Common myeloid progenitor, CD34-positive (primary cell): ENCODE measurements around the gene CMC4.
A peak's percentile ranks its signal among the peaks of the same experiment; 100 is the strongest.

Source experiments
- CTCF ChIA-PET: fragments of 350-600 bp; sonication (Branson Sonifier 250); formaldehyde crosslinking; loops from one replicate; lab custom pipeline; 2021; ENCODE audit warnings: antibody characterized with exemption; lab: Charles Lee
- POLR2A ChIA-PET: fragments of 350-600 bp; sonication (Branson Sonifier 250); formaldehyde crosslinking; loops from one replicate; lab custom pipeline; 2021; ENCODE audit warnings: antibody characterized with exemption; lab: Charles Lee
- DNase-seq, 3 donors: peaks; one replicate each; pipeline versions ENCODE4 v3.0.0 to v3.0.0-alpha.2; 2013
- H3K27ac ChIP-seq, 2 experiments: 1 replicate in 1 of 2; 2 replicates in 1 of 2; pipeline ENCODE4 v1.7.0; 2013; ENCODE audit warnings: inconsistent platforms in 2 of 2, low read length in 2 of 2, mild to moderate bottlenecking in 2 of 2, low read depth in 1 of 2, moderate library complexity in 1 of 2; ENCODE audit not compliant: severe bottlenecking in 2 of 2, insufficient read depth in 1 of 2, poor library complexity in 1 of 2
- H3K27me3 ChIP-seq, 5 experiments: replicated peaks in 2 of 5; 1 replicate in 3 of 5; 2 replicates in 2 of 5; pipeline versions ENCODE4 v1.6.1 to v1.7.0; 2013; ENCODE audit warnings: low read length in 4 of 5, mild to moderate bottlenecking in 2 of 5, moderate library complexity in 2 of 5, inconsistent platforms in 1 of 5; ENCODE audit not compliant: insufficient read depth in 5 of 5, control insufficient read depth in 4 of 5
- H3K36me3 ChIP-seq, 4 experiments: 1 replicate in 2 of 4; 2 replicates in 2 of 4; pipeline versions ENCODE4 v1.6.1 to v1.7.0; 2013; ENCODE audit warnings: low read length in 3 of 4, control low read depth in 1 of 4, mild to moderate bottlenecking in 1 of 4; ENCODE audit not compliant: control insufficient read depth in 4 of 4, insufficient read depth in 4 of 4
- H3K4me1 ChIP-seq, 4 experiments: 1 replicate in 3 of 4; 2 replicates in 1 of 4; pipeline versions ENCODE4 v1.6.1 to v1.7.1; 2013; ENCODE audit warnings: low read length in 3 of 4, mild to moderate bottlenecking in 3 of 4, control low read depth in 1 of 4, inconsistent platforms in 1 of 4, moderate library complexity in 1 of 4; ENCODE audit not compliant: control insufficient read depth in 4 of 4, insufficient read depth in 4 of 4; ENCODE audit errors: control extremely low read depth in 1 of 4
- H3K4me3 ChIP-seq, 7 experiments: 1 replicate in 4 of 7; 2 replicates in 3 of 7; pipeline versions ENCODE4 v1.5.1 to v1.7.0; 2013; ENCODE audit warnings: mild to moderate bottlenecking in 7 of 7, low read length in 6 of 7, moderate library complexity in 6 of 7, inconsistent platforms in 2 of 7, low read depth in 2 of 7, control low read depth in 1 of 7; ENCODE audit not compliant: insufficient read depth in 4 of 7, control insufficient read depth in 1 of 7; ENCODE audit errors: extremely low read depth in 1 of 7
- H3K9me3 ChIP-seq, 5 experiments: 1 replicate in 4 of 5; 2 replicates in 1 of 5; pipeline versions ENCODE4 v1.6.1 to v1.7.1; 2013; ENCODE audit warnings: low read length in 4 of 5, mild to moderate bottlenecking in 2 of 5, inconsistent platforms in 1 of 5, low read depth in 1 of 5, moderate library complexity in 1 of 5; ENCODE audit not compliant: control insufficient read depth in 4 of 5, insufficient read depth in 2 of 5; ENCODE audit errors: control extremely low read depth in 1 of 5
- WGBS: methylation state at CpG from one replicate; pipeline ENCODE4 v1.1.5; 2013; ENCODE audit not compliant: insufficient coverage; 5-methylcytosine and 5-hydroxymethylcytosine counted together

Gene CMC4

DNA sequence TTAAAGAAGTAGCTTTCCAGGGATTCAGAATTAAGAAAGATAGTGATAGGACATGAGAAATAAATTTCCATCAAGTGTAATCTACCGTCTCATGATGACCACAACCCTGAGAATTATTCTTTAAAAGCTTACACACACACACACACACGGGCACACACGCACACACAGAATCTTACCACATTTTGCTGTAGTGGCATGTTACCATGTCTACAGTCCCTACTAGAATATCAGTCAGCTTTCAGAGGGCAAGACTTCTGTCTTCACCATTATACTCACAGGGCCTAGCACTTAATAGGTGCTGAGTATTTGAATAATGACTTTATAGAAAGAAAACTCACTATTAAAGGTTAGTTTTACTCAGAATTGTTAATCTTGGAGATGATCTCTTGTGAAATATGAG lies 15.4 kb downstream of the CMC4 start:
- 95% methylated on average over 2 of the region's 3 CpGs for WGBS
- Histone ChIP-seq H3K27me3 (no peaks in the 10 kb centered on the region), H3K27ac (no peak overlapping the region), H3K4me1 (peaks cover 0 to 11% (median 2%) of the 10 kb centered on the region in 4 experiments), H3K9me3 (no peaks in the 10 kb centered on the region), H3K4me3 (no peak overlapping the region), H3K36me3 (peaks cover 0 to 6% (median 4%) of the 10 kb centered on the region in 4 experiments)
- DNase-seq, result peak in 2 of 3 donors; percentile 28 to 34
- ChIA-PET POLR2A (no interaction called here), CTCF (interaction anchor here (0.6 to 1.6 kb wide), 3 partner anchors 11 to 71 kb away, joined by 3 to 4 read pairs (median 3); no protein-coding TSS in a partner anchor)

DNA sequence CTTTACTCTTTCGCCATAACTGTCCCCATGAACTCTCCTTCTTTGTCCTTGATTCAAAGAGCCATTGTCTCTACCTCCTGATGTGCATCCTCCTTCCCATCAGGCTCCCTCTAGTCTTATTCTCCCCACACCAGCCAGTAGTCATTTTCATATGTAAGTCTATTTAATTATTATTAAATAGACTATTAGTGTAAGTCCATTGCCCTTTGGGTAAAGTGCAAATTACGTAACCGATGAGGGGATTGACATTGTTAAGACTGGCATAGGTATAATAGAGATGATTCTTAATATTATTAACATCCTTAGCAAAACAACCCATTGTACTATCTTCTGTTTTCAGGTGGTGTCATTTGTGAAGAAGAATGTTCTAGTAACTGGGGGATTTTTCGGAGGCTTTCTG lies 16.7 kb downstream of the CMC4 start:
- H3K36me3 ChIP-seq, result peaks cover 0 to 3% (median 2%) of the 10 kb centered on the region in 4 experiments
- WGBS, result 89% methylated on average over 1 of the region's 4 CpGs
- no peak overlapping the region for H3K27ac ChIP-seq
- H3K27me3 ChIP-seq, result no peaks in the 10 kb centered on the region
- ChIA-PET CTCF (interaction anchor here (0.6 kb wide), 1 partner anchor 70 kb away, joined by 3 read pairs; no protein-coding TSS in a partner anchor), POLR2A (no interaction called here)
- DNase-seq, result no peak
- no peaks in the 10 kb centered on the region for H3K9me3 ChIP-seq
- no peak overlapping the region for H3K4me3 ChIP-seq
- peaks cover 0 to 17% (median 2%) of the 10 kb centered on the region in 4 experiments for H3K4me1 ChIP-seq

DNA sequence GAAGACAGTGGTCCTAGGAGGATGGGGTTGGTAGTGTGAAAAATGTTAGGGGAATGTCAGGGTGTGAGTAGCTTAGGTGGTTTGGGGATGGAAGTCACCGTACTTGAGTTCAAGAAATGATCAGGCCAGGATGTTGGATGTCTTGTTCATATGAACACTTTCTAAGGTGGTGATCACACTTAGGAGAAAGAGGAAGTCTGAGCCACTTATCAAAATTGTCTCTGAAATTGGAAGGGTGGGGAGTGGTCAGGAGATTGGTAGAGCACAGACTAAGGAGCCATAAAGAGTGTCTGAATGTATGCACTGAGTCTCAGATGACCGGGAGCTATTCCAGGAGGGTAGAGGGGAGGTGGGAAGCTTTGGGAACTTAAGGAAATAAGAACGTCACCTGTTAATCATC lies 17.3 kb downstream of the CMC4 start:
- H3K27me3 ChIP-seq, result no peaks in the 10 kb centered on the region
- H3K27ac ChIP-seq, result no peak overlapping the region
- H3K36me3 ChIP-seq, result peaks cover 0 to 3% (median 2%) of the 10 kb centered on the region in 4 experiments
- CTCF ChIA-PET, result no interaction called here
- H3K4me3 ChIP-seq, result no peak overlapping the region
- POLR2A ChIA-PET, result no interaction called here
- H3K4me1 ChIP-seq, result peaks cover 0 to 17% (median 3%) of the 10 kb centered on the region in 4 experiments
- WGBS, result 87% methylated on average over 3 of the region's 3 CpGs
- no peak for DNase-seq
- H3K9me3 ChIP-seq, result no peaks in the 10 kb centered on the region

DNA sequence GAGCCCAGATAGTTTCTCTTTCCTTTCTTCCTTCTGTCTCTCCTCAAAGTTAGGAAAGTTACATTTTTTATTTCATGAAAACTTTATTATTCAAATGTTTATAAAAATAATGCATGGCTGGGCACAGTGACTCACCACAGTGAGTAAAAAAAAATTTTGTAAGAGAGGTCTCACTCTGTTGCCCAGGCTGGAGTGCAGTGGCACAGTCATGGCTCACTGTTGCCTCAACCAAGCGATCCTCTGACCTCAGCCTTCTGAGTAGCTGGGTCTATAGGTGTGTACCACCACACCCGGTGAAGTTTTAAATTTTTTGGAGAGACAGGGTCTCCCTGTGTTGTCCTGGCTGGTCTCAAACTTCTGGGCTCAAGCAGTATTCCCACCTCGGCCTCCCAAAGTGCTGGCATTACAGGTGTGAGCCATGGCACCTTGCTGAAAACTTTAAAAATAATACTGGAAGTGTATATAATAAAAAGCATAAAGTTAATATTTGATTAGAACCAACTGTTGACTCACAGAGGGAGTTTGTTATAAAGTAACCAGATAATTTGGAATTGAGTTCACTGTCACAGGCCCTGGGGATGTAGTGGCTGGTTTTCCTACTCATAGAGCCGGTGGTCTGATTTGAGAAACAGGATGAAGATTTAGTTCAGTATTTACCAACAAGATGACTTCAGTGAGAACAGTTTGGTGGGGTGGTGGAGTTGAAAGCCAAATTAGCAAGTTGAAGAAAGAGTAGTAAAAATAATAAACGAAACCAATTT lies 18.0 kb downstream of the CMC4 start:
- Histone ChIP-seq H3K4me3 (no peak overlapping the region), H3K9me3 (no peaks in the 10 kb centered on the region), H3K27me3 (no peaks in the 10 kb centered on the region), H3K4me1 (peaks cover 0 to 17% (median 3%) of the 10 kb centered on the region in 4 experiments), H3K27ac (peak overlapping the region in 1 of 2 experiments; percentile 14), H3K36me3 (peaks cover 0 to 3% (median 2%) of the 10 kb centered on the region in 4 experiments)
- WGBS, result 85% methylated on average over 4 of the region's 5 CpGs
- ChIA-PET POLR2A (no interaction called here), CTCF (no interaction called here)
- no peak for DNase-seq

DNA sequence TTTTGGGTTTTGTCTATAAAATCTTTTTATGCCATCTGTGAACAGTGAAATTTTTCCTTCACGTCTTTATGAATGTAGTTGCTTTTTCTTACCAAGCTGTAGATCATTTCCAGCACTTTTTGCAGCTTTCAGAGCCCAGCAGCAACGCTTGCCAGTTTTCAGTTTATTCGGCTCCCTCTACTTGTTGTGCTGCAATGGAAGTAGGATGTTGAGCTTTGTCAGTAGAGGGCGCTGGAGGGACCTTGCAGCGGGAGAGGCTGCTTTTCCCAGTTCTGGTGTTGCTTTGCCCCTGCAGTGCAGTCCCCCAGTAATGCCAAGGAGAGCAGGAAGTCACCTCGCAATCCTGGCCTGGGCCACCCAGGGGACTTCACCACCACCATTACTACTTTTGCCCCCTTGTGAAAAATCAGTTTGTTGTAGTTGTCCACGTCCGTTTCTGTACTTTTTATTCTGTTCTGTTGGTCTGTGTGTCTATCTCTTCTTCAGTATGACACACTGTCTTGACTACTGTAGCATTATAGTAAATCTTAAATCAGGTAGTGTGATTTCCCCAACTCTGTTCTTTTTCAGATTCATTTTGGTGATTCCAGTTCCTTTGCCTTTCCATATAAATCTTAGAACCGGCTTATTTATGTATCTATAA lies 21.8 kb downstream of the CMC4 start:
- H3K4me1 ChIP-seq, result peaks cover 0 to 11% (median under 1%) of the 10 kb centered on the region in 4 experiments
- ChIA-PET POLR2A (no interaction called here), CTCF (interaction anchor here (0.8 to 1.0 kb wide), 3 partner anchors 15 to 44 kb away, joined by 3 read pairs; partner anchors contain the start of gene FUNDC2)
- H3K4me3 ChIP-seq, result no peak overlapping the region
- no peaks in the 10 kb centered on the region for H3K9me3 ChIP-seq
- peaks cover 0 to 10% (median 3%) of the 10 kb centered on the region in 4 experiments for H3K36me3 ChIP-seq
- H3K27me3 ChIP-seq, result no peaks in the 10 kb centered on the region
- DNase-seq, result peak; percentile 64 to 75 (median 67)
- WGBS, result 54% methylated on average over 3 of the region's 9 CpGs
- H3K27ac ChIP-seq, result no peak overlapping the region

DNA sequence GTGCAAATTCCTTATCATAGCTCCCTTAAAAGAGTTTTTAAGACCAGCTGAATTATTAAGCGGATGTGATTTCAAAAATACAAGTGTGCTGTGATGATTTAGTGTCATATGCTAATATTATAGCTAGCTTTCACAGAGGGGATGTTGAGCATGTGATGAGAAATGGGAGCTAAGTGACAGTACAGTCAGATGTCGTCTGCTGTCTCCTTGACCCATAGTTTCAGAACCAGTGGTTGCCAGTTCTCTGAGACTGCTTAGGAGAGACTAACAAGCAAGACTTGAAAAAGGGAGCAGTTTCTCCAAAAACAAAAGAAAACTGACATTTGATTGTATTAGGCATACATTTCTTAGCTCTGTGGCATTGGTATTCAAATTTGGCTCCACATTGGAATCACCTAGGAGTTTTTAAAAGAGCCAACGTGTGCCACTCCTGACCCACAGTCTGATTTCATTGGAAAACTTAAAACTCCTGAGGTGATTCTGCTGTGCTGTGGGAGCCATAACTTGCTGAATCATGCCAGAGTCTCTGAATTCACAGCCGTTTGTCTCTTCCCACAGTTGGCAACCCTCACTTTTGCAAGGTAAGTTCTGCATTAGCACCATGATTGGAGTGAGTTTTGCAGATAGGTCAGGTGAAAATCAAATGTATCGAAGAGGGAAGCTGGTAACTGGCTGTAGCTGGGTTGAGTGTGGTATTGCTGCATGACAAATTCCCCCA lies 24.0 kb downstream of the CMC4 start:
- DNase-seq, result no peak
- no peak overlapping the region for H3K4me3 ChIP-seq
- H3K27me3 ChIP-seq, result no peaks in the 10 kb centered on the region
- peaks cover 0 to 10% (median 2%) of the 10 kb centered on the region in 4 experiments for H3K36me3 ChIP-seq
- CTCF ChIA-PET, result interaction anchor here (0.6 to 1.1 kb wide), 2 partner anchors 11 to 61 kb away, joined by 3 to 4 read pairs; no protein-coding TSS in a partner anchor
- POLR2A ChIA-PET, result no interaction called here
- no peak overlapping the region for H3K27ac ChIP-seq
- 51% methylated on average over 4 of the region's 5 CpGs for WGBS
- no peaks in the 10 kb centered on the region for H3K9me3 ChIP-seq
- peaks cover 0 to 11% (median under 1%) of the 10 kb centered on the region in 4 experiments for H3K4me1 ChIP-seq
